ENCODE results near the gene PRKCI.
"Not testable (repeated sequence)": the region's sequence is repeated elsewhere in the genome, so short reads cannot be mapped to it uniquely, and the experiment has no call there.

DNA sequence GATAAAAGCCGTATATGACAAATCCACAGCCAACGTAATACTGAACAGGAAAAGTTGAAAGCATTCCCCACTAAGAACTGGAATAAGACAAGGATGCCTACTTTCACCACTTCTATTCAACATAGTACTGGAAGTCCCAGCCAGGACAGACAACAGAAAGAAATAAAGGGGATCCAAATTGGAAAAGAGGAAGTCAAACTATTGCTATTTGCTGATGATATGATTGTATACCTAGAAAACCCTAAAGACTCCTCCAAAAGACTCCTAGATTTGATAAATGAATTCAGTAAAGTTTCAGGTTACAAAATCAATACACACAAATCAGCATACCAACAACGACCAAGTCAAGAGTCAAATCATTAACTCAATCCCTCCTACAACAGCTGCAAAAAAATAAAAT is 26.5 kb upstream of the PRKCI start:
- TF ChIP-seq, protein P1, sequence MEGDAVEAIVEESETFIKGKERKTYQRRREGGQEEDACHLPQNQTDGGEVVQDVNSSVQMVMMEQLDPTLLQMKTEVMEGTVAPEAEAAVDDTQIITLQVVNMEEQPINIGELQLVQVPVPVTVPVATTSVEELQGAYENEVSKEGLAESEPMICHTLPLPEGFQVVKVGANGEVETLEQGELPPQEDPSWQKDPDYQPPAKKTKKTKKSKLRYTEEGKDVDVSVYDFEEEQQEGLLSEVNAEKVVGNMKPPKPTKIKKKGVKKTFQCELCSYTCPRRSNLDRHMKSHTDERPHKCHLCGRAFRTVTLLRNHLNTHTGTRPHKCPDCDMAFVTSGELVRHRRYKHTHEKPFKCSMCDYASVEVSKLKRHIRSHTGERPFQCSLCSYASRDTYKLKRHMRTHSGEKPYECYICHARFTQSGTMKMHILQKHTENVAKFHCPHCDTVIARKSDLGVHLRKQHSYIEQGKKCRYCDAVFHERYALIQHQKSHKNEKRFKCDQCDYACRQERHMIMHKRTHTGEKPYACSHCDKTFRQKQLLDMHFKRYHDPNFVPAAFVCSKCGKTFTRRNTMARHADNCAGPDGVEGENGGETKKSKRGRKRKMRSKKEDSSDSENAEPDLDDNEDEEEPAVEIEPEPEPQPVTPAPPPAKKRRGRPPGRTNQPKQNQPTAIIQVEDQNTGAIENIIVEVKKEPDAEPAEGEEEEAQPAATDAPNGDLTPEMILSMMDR (IDR thresholded peaks at IDR 0.05) = not testable (repeated sequence)
- not testable (repeated sequence) for TF ChIP-seq POLR2A (IDR thresholded peaks at IDR 0.05)

Measured in lower leg skin (tissue), 3 donors.